HTERT RPE-1 (cell line): Measurements from ENCODE around the gene RRP1.
"Not testable (repeated sequence)": the region's sequence is repeated elsewhere in the genome, so short reads cannot be mapped to it uniquely, and the experiment has no call there.

ENCODE experiments used
- in situ Hi-C: fragments of 300-500 bp; cut with MboI; formaldehyde crosslinking; loops from 4 replicates; pipeline ENCODE4 v1.14.3; 2020; ENCODE audit warnings: low sequenced_read_pairs

RRP1 gene

DNA sequence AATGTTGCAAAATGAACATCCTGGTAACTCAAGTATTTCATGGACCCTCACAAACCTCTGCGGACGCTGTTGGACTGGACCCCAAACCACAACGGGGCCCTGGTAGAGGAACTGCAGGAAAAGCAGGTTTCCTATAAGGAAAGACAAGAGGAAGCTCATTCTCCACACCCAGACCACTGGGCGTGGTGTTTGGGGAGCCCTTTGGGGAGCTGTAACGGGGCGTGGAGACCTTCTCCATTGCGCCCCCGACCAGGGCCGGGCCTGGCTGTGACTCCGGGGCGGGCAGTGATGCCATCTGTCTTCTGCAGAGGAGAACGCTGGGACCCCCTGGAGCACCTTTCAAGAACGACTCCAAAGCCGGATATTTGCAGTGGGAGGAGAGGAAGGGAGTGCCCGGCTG, 45.7 kb downstream of the RRP1 start:
- in situ Hi-C loops: no loop called here

- in situ Hi-C loops: no loop called here
Measured at GRCh38 chr21:43835861-43836260, 46.5 kb downstream of the RRP1 start.

GRCh38 chr21:43836616-43837015, 47.2 kb downstream of the RRP1 start:
- in situ Hi-C loops: no loop called here

GRCh38 chr21:43840259-43840658, 50.9 kb downstream of the RRP1 start:
- in situ Hi-C loops: no loop called here

- in situ Hi-C loops: no loop called here
Measured at GRCh38 chr21:43842742-43843141, 53.4 kb downstream of the RRP1 start.

DNA sequence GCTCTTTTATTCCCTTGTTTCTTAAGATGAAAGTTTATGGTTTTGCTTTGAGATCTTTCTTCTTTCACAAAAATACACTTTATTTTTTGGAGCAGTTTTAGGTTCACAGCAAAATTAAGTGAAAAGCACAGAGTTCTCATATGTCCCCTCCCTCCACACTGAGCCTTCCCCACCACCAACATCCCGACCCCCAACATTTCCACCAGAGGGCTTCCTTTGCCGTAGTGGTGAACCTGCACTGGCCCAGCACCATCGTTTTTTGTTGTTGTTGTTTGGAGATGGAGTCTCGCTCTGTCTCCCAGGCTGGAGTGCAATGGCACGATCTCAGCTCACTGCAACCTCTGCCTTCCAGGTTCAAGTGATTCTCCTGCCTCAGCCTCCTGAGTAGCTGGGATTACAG, 55.5 kb downstream of the RRP1 start:
- in situ Hi-C loops: not testable (repeated sequence)

DNA sequence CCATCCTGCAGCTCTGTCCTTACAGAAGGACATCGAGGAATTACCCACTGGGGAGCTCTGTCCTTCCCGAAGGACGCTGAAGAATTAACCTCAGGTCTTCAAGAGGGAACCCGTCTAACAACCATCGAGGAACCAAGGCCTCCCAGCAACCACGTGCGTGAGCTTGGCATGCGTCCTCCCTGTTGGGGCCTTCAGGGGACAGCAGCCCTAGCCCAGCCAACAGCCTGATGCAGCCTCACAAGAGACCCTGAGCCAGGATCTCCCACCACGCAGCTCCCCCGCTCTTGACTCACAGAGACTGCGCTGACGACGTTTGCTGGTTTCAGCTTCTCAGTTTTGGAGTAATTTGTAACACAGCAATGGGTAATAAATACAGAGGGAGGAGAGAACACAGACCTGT, 56.0 kb downstream of the RRP1 start:
- in situ Hi-C loops: no loop called here

DNA sequence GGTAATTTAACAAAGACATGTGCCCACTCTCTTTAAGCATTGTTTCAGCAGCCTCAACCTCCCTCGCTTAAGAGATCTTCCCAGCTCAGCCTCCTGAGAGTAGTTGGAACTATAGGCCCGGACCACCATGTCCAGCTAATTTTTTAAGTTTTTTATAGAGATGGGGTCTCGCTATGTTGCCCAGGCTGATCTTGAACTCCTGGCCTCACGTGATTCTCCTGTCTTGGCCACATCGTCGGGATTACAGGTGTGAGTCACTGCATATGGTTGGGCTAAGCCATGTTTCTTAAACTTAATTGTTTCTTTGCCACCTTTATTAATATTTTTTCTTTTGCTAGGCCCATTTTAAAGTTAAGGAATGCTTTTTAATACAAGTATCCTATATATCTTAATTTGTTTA, 57.1 kb downstream of the RRP1 start:
- in situ Hi-C loops: no loop called here

- in situ Hi-C loops: no loop called here
Measured at GRCh38 chr21:43847301-43847700, 57.9 kb downstream of the RRP1 start.

GRCh38 chr21:43848771-43849170, 59.4 kb downstream of the RRP1 start:
- in situ Hi-C loops: no loop called here

GRCh38 chr21:43849532-43850299, 60.3 kb downstream of the RRP1 start:
- in situ Hi-C loops: no loop called here

DNA sequence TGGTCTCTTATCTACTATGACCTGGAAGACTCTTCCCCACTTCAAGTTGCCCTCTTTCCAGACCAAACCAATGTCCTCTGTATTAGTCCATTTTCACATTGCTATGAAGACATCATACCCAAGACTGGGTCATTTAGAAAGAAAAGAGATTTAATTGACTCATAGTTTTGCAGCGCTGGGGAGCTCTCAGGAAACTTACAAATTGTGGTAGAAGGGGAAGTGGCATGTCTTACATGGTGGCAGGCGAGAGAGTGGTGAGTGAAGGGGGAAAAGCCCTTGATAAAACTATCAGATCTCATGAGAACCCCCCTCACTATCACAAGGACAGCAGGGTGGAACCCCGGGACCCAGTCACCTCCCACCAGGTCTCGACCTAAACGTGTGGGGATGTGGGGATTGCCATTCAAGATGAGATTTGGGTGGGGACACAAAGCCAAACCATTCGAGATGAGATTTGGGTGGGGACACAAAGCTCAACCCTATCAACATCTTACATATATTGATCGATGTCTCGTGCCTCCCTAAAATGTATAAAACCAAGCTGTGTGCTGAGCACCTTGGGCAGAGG, 61.4 kb downstream of the RRP1 start:
- in situ Hi-C loops: no loop called here

DNA sequence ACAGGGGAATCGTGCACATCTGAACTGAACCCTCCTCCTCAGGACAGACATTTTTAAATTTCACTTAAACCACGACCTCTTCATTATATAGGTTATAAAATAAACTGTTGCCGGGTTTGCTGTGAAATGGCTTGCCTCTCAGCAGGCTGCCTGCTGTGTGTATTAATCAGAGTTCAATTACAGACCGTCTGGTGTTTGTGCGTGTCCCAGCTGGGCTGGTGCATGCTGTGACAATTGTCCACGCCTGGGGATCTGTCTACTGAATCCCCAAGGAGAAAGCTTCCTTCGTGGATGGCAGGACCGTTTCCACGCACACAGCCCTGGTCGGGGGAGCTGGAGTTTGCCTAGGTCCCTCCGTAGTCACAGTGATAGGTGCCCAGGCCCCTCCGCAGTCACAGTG, 62.2 kb downstream of the RRP1 start:
- in situ Hi-C loops: no loop called here

DNA sequence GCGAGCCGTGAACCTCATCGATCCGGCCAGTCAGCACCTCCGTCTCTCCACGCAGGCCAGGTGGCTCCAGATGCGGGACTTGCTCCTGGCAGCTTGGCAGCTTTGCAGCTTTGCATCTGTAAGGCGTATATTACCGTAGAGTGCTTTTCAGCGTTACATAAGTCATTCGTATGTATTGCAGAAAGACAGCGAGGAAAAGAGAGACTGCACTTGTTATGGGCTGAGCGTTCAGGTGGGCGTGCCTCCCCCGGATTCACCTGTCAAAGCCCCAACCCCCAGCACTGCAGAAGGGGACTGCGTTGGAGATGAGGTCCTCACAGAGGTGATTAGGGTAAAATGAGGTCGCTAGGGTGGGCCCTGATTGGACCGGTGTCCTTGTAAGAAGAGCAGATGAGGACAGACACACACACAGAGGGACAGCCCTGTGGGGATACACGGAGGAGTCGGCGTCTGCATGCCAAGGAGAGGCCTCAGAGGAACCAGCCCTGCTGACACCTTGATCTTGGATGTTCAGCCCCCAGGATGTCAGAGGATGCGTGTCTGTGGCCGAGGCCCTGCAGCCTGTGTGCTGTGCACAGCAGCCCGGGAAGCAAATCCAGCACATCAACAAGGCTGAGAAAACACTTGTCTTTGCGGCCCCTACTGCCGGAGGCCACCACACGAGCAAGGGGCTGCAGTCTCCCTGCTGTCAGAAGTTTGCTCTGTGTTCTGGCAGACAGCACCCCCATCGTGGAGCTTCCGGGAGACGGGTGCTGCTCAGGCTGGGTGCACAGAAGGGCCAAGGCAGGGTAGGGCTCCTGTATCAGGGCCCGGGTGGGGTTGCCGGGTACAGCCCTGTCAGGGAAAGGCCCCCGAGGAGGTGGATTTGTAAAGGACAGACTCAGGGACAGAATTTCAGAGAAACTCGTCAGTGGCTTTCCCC, 64.7 kb downstream of the RRP1 start:
- in situ Hi-C loops: no loop called here
